GM12878 (cell line): ENCODE measurements around the gene ASTN1. TPM values are rescaled to one million over a fixed set of nuclear protein-coding genes. Genes with fewer than 3 reads are reported as not detected.

ENCODE experiments used
- ATAC-seq: fragments of 200-7000 bp; cut with Tn5 transposase; 3 replicates; pipeline ENCODE4 v1.9.1; 2020; ENCODE audit warnings: mild to moderate bottlenecking, moderate library complexity
- BruUV-seq: library from RNA; stranded (reverse); fragments of 400-500 nt; replicated peaks from 2 replicates; lab custom pipeline; 2021; lab: Mats Ljungman, UMichigan
- CTCF ChIA-PET: fragments of 300-600 bp; sonication (Branson Sonifier 250); formaldehyde crosslinking; extraction: SDS; loops from one replicate; lab custom pipeline; 2021; ENCODE audit warnings: inconsistent platforms; lab: Yijun Ruan, JAX
- POLR2A ChIA-PET: fragments of 350-600 bp; formaldehyde crosslinking; extraction: SDS; loops from one replicate; lab custom pipeline; 2021; ENCODE audit warnings: inconsistent platforms; lab: Charles Lee
- RAD21 ChIA-PET: fragments of 300-600 bp; sonication (Branson Sonifier 250); formaldehyde crosslinking; loops from one replicate; lab custom pipeline; 2023; ENCODE audit warnings: antibody characterized with exemption; ENCODE audit not compliant: unreplicated experiment; lab: Charles Lee
- SMC1A ChIA-PET: fragments of 300-600 bp; sonication (Branson Sonifier 250); formaldehyde crosslinking; loops from one replicate; lab custom pipeline; 2023; ENCODE audit not compliant: unreplicated experiment, uncharacterized antibody; lab: Charles Lee
- DNase-seq: peaks from one replicate; pipeline ENCODE4 v3.0.0-alpha.2; 2011; ENCODE audit warnings: low read depth, low spot score
- FAIRE-seq: peaks from 3 replicates; lab custom pipeline; 2011; peaks lifted over from hg19 to GRCh38; lab: Jason Lieb, UNC
- H2AFZ ChIP-seq: 2 replicates; pipeline ENCODE4 v1.6.0; 2011; ENCODE audit warnings: low read depth, low read length, control low read depth; ENCODE audit not compliant: control insufficient read depth
- H3K27ac ChIP-seq: 2 replicates; pipeline ENCODE4 v1.5.1; 2011; ENCODE audit warnings: control low read depth; ENCODE audit not compliant: control insufficient read depth, insufficient read depth
- H3K27me3 ChIP-seq, 2 experiments: replicated peaks in 1 of 2; 2 replicates each; pipeline versions ENCODE4 v1.6.0 to v1.6.1; 2011; ENCODE audit warnings: low read length in 1 of 2; ENCODE audit not compliant: control insufficient read depth in 2 of 2, insufficient read depth in 2 of 2
- H3K36me3 ChIP-seq, 2 experiments: 2 replicates each; pipeline ENCODE4 v1.5.1; 2011; ENCODE audit warnings: low read length in 1 of 2; ENCODE audit not compliant: control insufficient read depth in 2 of 2, insufficient read depth in 2 of 2
- H3K4me1 ChIP-seq: 2 replicates; pipeline ENCODE4 v1.6.1; 2011; ENCODE audit warnings: mild to moderate bottlenecking, low read length, moderate library complexity, mixed read lengths; ENCODE audit not compliant: control insufficient read depth, insufficient read depth
- H3K4me2 ChIP-seq: 2 replicates; pipeline ENCODE4 v1.6.0; 2011; ENCODE audit warnings: control low read depth; ENCODE audit not compliant: control insufficient read depth, insufficient read depth
- H3K4me3 ChIP-seq: fragments of 200-600 bp; sonication (generic); 2 replicates; pipeline ENCODE4 v1.5.1; 2016
- H3K79me2 ChIP-seq: 2 replicates; pipeline ENCODE4 v1.6.0; 2011; ENCODE audit warnings: low read length; ENCODE audit not compliant: control insufficient read depth, insufficient read depth
- H3K9ac ChIP-seq: 2 replicates; pipeline ENCODE4 v1.8.0; 2011; ENCODE audit warnings: low read length, control low read depth, mixed read lengths; ENCODE audit not compliant: control insufficient read depth, insufficient read depth
- H3K9me3 ChIP-seq: replicated peaks from 3 replicates; pipeline ENCODE4 v1.5.1; 2011; ENCODE audit warnings: mild to moderate bottlenecking, low read length; ENCODE audit not compliant: control insufficient read depth, insufficient read depth
- H4K20me1 ChIP-seq: 2 replicates; pipeline ENCODE4 v1.6.0; 2011; ENCODE audit not compliant: control insufficient read depth, insufficient read depth
- CBFB ChIP-seq: IDR thresholded peaks from 2 replicates; pipeline ENCODE4 v1.6.1; 2016; ENCODE audit warnings: antibody characterized with exemption, low read depth
- CEBPZ ChIP-seq: fragments of 150-350 bp; IDR thresholded peaks from 2 replicates; pipeline ENCODE4 v1.6.1; 2016; ENCODE audit warnings: low read depth, low read length
- DPF2 ChIP-seq: fragments of 450-650 bp; IDR thresholded peaks from 2 replicates; pipeline ENCODE4 v1.6.1; 2017; ENCODE audit warnings: mild to moderate bottlenecking
- ESRRA ChIP-seq: IDR thresholded peaks from 2 replicates; pipeline ENCODE4 v1.6.1; 2012; ENCODE audit warnings: mild to moderate bottlenecking, low read length, improper control_type of control experiment
- MEF2A ChIP-seq: IDR thresholded peaks from 2 replicates; pipeline ENCODE4 v1.6.1; 2011; ENCODE audit warnings: low read depth, mild to moderate bottlenecking, low read length, moderate library complexity; ENCODE audit not compliant: insufficient read depth
- NFIC ChIP-seq: IDR thresholded peaks from 2 replicates; pipeline ENCODE4 v1.6.1; 2012; ENCODE audit warnings: low read depth, mild to moderate bottlenecking, inconsistent platforms, low read length, moderate library complexity
- NFYA ChIP-seq: IDR thresholded peaks from 2 replicates; pipeline ENCODE4 v1.6.1; 2011; ENCODE audit warnings: low read depth, mild to moderate bottlenecking, low read length, improper control_type of control experiment, borderline replicate concordance
- NRF1 ChIP-seq: conservative IDR thresholded peaks from 2 replicates; pipeline ENCODE4 v1.6.1; 2011; ENCODE audit warnings: mild to moderate bottlenecking, low read depth, low read length, improper control_type of control experiment
- RFX5 ChIP-seq: IDR thresholded peaks from 2 replicates; pipeline ENCODE4 v1.6.1; 2011; ENCODE audit warnings: low read depth, low read length, improper control_type of control experiment
- SUZ12 ChIP-seq: fragments of 200-600 bp; sonication (generic); IDR thresholded peaks from one replicate; pipeline ENCODE4 v1.6.1; 2018; ENCODE audit warnings: antibody characterized with exemption, mild to moderate bottlenecking; ENCODE audit not compliant: unreplicated experiment
- TCF7 ChIP-seq: IDR thresholded peaks from 2 replicates; pipeline ENCODE4 v1.6.1; 2014; ENCODE audit warnings: antibody characterized with exemption, borderline replicate concordance
- WGBS: methylation state at CpG from one replicate; pipeline ENCODE4 v1.1.6; 2016; ENCODE audit warnings: low lambda C conversion rate; ENCODE audit not compliant: insufficient replicate concordance, insufficient coverage; ENCODE audit errors: missing lambda C conversion rate; 5-methylcytosine and 5-hydroxymethylcytosine counted together
- in situ Hi-C: fragments of 300-500 bp; cut with MboI; formaldehyde crosslinking; loops from 9 replicates; pipeline ENCODE4 v1.14.3; 2018; ENCODE audit warnings: mixed read lengths
- intact Hi-C: fragments of 100-400 bp; cut with micrococcal nuclease; formaldehyde crosslinking; loops from one replicate; pipeline ENCODE4 v1.14.2; 2022; ENCODE audit not compliant: unreplicated experiment
- polyA plus RNA-seq, 11 experiments: library from polyadenylated mRNA; depleted of rRNA in 4 of 11; unstranded in 6 of 11; stranded (reverse) in 5 of 11; fragments of >200 nt; fragmentation: Nextera tagmentation in 4 of 11; fragmentation: Illumina TruSeq in 1 of 11; extraction: Ambion mirVana in 4 of 11; extraction: Trizol in 1 of 11; gene quantifications; 1 replicate in 1 of 11; 2 replicates in 10 of 11; pipeline versions ENCODE4 v1.2.1 to v1.2.3, GENCODE V29; 2011 to 2016; ENCODE audit warnings: inconsistent platforms in 2 of 11, missing spikeins in 2 of 11, low read depth in 1 of 11
- total RNA-seq, 4 experiments: library from RNA; depleted of rRNA in 3 of 4; stranded (reverse); fragments of >200 nt in 3 of 4; fragmentation: Illumina TruSeq in 1 of 4; extraction: Trizol in 1 of 4; gene quantifications; 2 replicates each; pipeline versions ENCODE4 v1.2.1 to v1.2.3, GENCODE V29; 2013 to 2021

Gene ASTN1
- total and polyA plus RNA-seq, 10 of the 15 experiments (the other 5 are each of a cell fraction or from before 2014, with no cell fraction given), result 0.04 TPM; not detected in 9

GRCh38 chr1:176963181-176963580, 201.3 kb downstream of the ASTN1 start:
- no TSS peak for BruUV-seq
- H3K79me2 ChIP-seq, result no peaks in the 10 kb centered on the region
- DNase-seq (no peak), FAIRE-seq (no peak), ATAC-seq (no peak)
- no peaks in the 10 kb centered on the region for H3K36me3 ChIP-seq
- intact Hi-C loops (no loop called here), in situ Hi-C loops (no loop called here)
- no peak overlapping the region for H3K4me2 ChIP-seq
- no peak overlapping the region for H3K27ac ChIP-seq
- H4K20me1 ChIP-seq, result no peaks in the 10 kb centered on the region
- no peak overlapping the region for H3K4me3 ChIP-seq
- no peak overlapping the region for H2AFZ ChIP-seq
- no peak overlapping the region for H3K9ac ChIP-seq
- SMC1A ChIA-PET, result no interaction called here
- no peaks in the 10 kb centered on the region for H3K9me3 ChIP-seq
- CTCF ChIA-PET, result interaction anchor here (1.5 kb wide), 1 partner anchor 65 kb away, joined by 5 read pairs; no protein-coding TSS in a partner anchor
- POLR2A ChIA-PET, result no interaction called here
- H3K27me3 ChIP-seq, result no peaks in the 10 kb centered on the region
- no peaks in the 10 kb centered on the region for H3K4me1 ChIP-seq
- RAD21 ChIA-PET, result no interaction called here
- 25% methylated on average over 2 of the region's 2 CpGs for WGBS
- TF ChIP-seq NFIC (no peak), MEF2A (no peak), DPF2 (no peak), TCF7 (no peak), NFYA (no peak), NRF1 (no peak), ESRRA (no peak), CEBPZ (no peak), SUZ12 (no peak), CBFB (no peak), RFX5 (no peak)
